Glutamatergic neuron (in vitro differentiated cells): ENCODE results near the gene MMP25. TPM values are rescaled to one million over a fixed set of nuclear protein-coding genes. Genes with fewer than 3 reads are reported as not detected.

Source experiments
- DNase-seq: peaks from one replicate; pipeline ENCODE4 v3.0.0; 2022
- H3K27ac Mint-ChIP-seq: one replicate; pipeline ENCODE4 v1.8.0; 2020; ENCODE audit warnings: mild to moderate bottlenecking, mixed read lengths, inconsistent platforms; ENCODE audit not compliant: unreplicated experiment
- H3K27me3 Mint-ChIP-seq: one replicate; pipeline ENCODE4 v1.8.0; 2020; ENCODE audit warnings: mild to moderate bottlenecking, moderate library complexity, mixed read lengths, inconsistent platforms; ENCODE audit not compliant: unreplicated experiment
- H3K36me3 Mint-ChIP-seq: one replicate; pipeline ENCODE4 v1.8.0; 2020; ENCODE audit warnings: mild to moderate bottlenecking, mixed read lengths, inconsistent platforms; ENCODE audit not compliant: unreplicated experiment
- H3K4me1 Mint-ChIP-seq: one replicate; pipeline ENCODE4 v1.8.0; 2020; ENCODE audit warnings: mild to moderate bottlenecking, low read depth, mixed read lengths, inconsistent platforms; ENCODE audit not compliant: unreplicated experiment
- H3K4me3 Mint-ChIP-seq: one replicate; pipeline ENCODE4 v1.8.0; 2020; ENCODE audit warnings: mild to moderate bottlenecking, mixed read lengths, inconsistent platforms; ENCODE audit not compliant: unreplicated experiment
- H3K9me3 Mint-ChIP-seq: one replicate; pipeline ENCODE4 v1.8.0; 2020; ENCODE audit warnings: mild to moderate bottlenecking, moderate library complexity, mixed read lengths, inconsistent platforms; ENCODE audit not compliant: unreplicated experiment
- total RNA-seq: library from RNA; stranded (reverse); fragmentation: NEBNext Ultra II Directional; extraction: Animal tissue kit (Norgen Biotek cat#: 25700); gene quantifications from one replicate; pipeline ENCODE4 v1.2.1, GENCODE V29; 2021; ENCODE audit not compliant: unreplicated experiment
- TF ChIP-seq, protein P1 (sequence below): fragments of 200-600 bp; sonication (generic); IDR thresholded peaks from one replicate; pipeline ENCODE4 v1.5.0; 2021; ENCODE audit not compliant: partially characterized antibody, unreplicated experiment

MMP25 gene
- total RNA-seq, 1 donor from 2014 or later, result not detected

DNA sequence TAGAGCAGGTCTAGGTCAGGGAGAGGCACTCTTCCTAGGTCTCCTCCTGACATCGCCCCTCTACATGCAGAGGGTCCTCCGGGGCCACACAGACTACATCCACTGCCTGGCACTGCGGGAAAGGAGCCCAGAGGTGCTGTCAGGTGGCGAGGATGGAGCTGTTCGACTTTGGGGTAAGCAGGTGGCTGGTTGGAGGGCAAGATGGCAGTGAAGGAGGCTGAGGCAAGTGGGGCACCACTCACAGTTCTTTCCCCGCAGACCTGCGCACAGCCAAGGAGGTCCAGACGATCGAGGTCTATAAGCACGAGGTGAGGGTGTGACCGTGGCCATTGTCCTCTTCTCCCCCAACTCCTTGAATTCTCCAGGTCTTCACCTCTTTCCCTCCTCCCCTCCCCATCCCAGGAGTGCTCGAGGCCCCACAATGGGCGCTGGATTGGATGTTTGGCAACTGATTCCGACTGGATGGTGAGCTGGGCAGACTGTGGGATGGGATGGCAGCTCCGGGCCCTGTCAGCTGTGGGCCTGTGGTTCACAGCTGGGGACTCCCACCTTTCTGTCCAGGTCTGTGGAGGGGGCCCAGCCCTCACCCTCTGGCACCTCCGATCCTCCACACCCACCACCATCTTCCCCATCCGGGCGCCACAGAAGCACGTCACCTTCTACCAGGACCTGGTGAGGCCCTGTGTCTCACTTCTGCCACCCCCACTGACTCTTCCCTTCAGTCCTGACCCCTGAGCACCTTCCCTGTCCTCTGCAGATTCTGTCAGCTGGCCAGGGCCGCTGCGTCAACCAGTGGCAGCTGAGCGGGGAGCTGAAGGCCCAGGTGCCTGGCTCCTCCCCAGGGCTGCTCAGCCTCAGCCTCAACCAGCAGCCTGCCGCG is 19.5 kb upstream of the MMP25 start:
- Mint-ChIP-seq H3K4me3 (peak overlapping the region; percentile 30), H3K36me3 (no peaks in the 10 kb centered on the region), H3K27me3 (peaks cover 16% of the 10 kb centered on the region), H3K27ac (peak overlapping the region; percentile 52), H3K4me1 (peaks cover 15% of the 10 kb centered on the region), H3K9me3 (peaks cover 2% of the 10 kb centered on the region)
- peak; percentile 59 for DNase-seq
- TF ChIP-seq, protein P1, sequence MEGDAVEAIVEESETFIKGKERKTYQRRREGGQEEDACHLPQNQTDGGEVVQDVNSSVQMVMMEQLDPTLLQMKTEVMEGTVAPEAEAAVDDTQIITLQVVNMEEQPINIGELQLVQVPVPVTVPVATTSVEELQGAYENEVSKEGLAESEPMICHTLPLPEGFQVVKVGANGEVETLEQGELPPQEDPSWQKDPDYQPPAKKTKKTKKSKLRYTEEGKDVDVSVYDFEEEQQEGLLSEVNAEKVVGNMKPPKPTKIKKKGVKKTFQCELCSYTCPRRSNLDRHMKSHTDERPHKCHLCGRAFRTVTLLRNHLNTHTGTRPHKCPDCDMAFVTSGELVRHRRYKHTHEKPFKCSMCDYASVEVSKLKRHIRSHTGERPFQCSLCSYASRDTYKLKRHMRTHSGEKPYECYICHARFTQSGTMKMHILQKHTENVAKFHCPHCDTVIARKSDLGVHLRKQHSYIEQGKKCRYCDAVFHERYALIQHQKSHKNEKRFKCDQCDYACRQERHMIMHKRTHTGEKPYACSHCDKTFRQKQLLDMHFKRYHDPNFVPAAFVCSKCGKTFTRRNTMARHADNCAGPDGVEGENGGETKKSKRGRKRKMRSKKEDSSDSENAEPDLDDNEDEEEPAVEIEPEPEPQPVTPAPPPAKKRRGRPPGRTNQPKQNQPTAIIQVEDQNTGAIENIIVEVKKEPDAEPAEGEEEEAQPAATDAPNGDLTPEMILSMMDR, result no peak

DNA sequence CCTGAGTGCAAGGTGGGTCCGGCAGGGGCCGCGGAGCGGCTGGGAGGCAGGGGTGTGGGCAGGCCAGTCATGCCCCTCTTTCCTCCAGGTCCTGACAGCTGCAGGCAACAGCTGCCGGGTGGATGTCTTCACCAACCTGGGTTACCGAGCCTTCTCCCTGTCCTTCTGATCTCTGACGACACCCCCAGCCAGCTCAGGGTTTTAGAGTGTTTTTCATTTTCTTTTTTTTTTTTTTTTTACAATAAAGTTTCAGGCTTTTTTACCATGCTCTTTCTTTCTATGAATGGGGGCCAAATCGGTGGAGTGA is 18.9 kb upstream of the MMP25 start:
- no peak for DNase-seq
- H3K36me3 Mint-ChIP-seq, result no peaks in the 10 kb centered on the region
- H3K27ac Mint-ChIP-seq, result peak overlapping the region; percentile 64
- H3K4me1 Mint-ChIP-seq, result peaks cover 13% of the 10 kb centered on the region
- H3K27me3 Mint-ChIP-seq, result peaks cover 16% of the 10 kb centered on the region
- H3K9me3 Mint-ChIP-seq, result peaks cover 2% of the 10 kb centered on the region
- peak overlapping the region; percentile 42 for H3K4me3 Mint-ChIP-seq
- TF ChIP-seq, protein P1, result no peak

DNA sequence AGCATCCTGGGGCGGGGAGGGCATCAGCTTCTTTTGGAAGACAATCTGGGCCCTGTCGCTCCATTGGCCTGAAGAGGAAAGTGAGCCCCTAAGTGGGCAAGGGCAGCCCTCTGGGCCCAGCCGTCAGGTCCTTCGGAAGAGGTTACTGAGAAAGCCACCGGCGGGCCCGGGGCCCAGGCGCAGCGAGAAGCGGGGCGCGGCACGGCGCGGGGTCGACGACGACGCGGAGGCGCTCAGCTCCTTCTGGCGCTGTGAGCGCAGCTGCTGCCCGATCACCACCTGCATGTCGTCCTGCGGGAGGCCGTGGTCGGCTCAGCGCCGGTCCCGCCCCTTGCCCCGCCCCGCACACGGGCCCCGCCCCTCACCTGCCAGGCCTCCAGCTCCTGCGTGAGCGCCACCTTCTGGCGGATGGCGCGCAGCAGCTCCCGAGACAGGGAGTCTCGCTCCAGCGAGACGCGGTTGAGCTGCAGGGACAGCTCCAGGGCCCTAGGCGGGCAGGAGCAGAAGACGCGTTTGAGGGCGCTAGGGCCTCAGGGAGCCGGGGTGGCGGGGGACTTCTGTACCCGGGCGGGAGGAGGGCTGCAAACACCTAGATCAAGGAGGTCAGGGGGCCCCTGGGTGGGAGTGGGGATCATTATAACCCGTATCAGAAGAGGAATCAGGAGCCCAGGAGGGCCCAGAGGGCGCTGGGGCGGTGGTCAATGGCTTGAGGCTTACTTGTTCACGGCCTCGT is 18.2 kb upstream of the MMP25 start:
- Mint-ChIP-seq H3K27ac (peak overlapping the region; percentile 64), H3K4me3 (peak overlapping the region; percentile 42), H3K9me3 (peaks cover 2% of the 10 kb centered on the region), H3K27me3 (peaks cover 17% of the 10 kb centered on the region), H3K36me3 (no peaks in the 10 kb centered on the region), H3K4me1 (peaks cover 10% of the 10 kb centered on the region)
- TF ChIP-seq, protein P1, result peak; percentile 91
- DNase-seq, result peak; percentile 94

DNA sequence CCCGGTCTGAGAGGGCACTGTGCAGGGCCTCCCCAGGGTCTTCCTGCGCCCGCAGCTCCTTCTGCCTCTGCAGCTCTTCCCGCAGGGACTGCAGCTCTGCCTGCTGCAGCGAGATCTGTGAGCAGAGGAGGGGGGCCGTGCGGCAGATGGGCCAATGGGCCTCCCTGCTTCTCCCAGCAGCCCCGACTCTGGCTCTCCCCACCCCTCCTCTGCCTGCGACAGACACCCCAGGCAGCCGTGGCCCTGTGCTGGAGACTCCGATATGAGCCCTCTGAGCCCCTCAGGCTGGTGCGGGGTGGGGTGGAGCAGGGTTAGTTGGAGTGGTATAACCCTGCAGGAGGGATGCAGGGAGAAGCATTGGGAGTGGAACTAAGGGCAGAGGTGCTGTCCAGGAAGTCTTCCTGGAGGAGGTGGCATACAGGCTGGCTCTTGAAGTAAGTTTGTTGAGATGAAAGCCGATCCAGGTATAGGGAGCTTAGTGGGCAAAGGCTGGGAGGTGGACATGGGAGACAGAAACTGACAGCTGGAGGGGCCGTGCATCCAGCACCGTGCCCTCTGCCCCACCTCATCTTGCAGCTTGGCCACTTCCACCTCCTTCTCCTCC is 17.5 kb upstream of the MMP25 start:
- Mint-ChIP-seq H3K9me3 (peaks cover 2% of the 10 kb centered on the region), H3K4me3 (peak overlapping the region; percentile 54), H3K27ac (no peak overlapping the region), H3K36me3 (no peaks in the 10 kb centered on the region), H3K4me1 (peaks cover 9% of the 10 kb centered on the region), H3K27me3 (peaks cover 18% of the 10 kb centered on the region)
- DNase-seq, result peak; percentile 66
- TF ChIP-seq, protein P1, result no peak
